ENCODE measurements around the gene R3HDM4.
A peak's percentile ranks its signal among the peaks of the same experiment; 100 is the strongest.
"Not testable (repeated sequence)": the region's sequence is repeated elsewhere in the genome, so short reads cannot be mapped to it uniquely, and the experiment has no call there.

The R3HDM4 gene

GRCh38 chr19:911197-912033 is 1.6 kb downstream of the R3HDM4 start:
- no peak for DNase-seq

GRCh38 chr19:907183-907853 is 5.7 kb downstream of the R3HDM4 start:
- no peak for DNase-seq

GRCh38 chr19:906480-906879 is 6.5 kb downstream of the R3HDM4 start:
- no peak for DNase-seq

GRCh38 chr19:904545-904944 is 8.5 kb downstream of the R3HDM4 start:
- no peak for DNase-seq

GRCh38 chr19:903266-903797 is 9.7 kb downstream of the R3HDM4 start:
- DNase-seq = no peak

GRCh38 chr19:902446-903226 is 10.4 kb downstream of the R3HDM4 start:
- DNase-seq = no peak

GRCh38 chr19:902093-902370 is 11.0 kb downstream of the R3HDM4 start:
- no peak for DNase-seq

- no peak for DNase-seq
Observed at GRCh38 chr19:901216-902092, 11.6 kb downstream of the R3HDM4 start.

- DNase-seq = no peak
Observed at GRCh38 chr19:900302-901111, 12.5 kb downstream of the R3HDM4 start.

GRCh38 chr19:900043-900301 is 13.0 kb downstream of the R3HDM4 start:
- no peak for DNase-seq

GRCh38 chr19:899336-900042 is 13.5 kb downstream of the R3HDM4 start:
- no peak for DNase-seq

- no peak for DNase-seq
Observed at GRCh38 chr19:898663-899062, 14.4 kb downstream of the R3HDM4 start.

GRCh38 chr19:897442-898039 is 15.5 kb downstream of the R3HDM4 start:
- no peak for DNase-seq

- no peak for DNase-seq
Observed at GRCh38 chr19:896999-897398, 16.0 kb downstream of the R3HDM4 start.

- DNase-seq = no peak
Observed at GRCh38 chr19:896434-896833, 16.6 kb downstream of the R3HDM4 start.

GRCh38 chr19:892894-893689 is 19.9 kb downstream of the R3HDM4 start, which contains the start of the genes MED16 and RNU6-9:
MED16 (minus strand) TSS chr19:893187; CDS start chr19:891131, 2,056 bp downstream.
RNU6-9 (plus strand) TSS chr19:893484.
- DNase-seq = peak; percentile 71

GRCh38 chr19:892243-892893 is 20.7 kb downstream of the R3HDM4 start:
- DNase-seq = no peak

GRCh38 chr19:891421-892200 is 21.4 kb downstream of the R3HDM4 start:
- not testable (repeated sequence) for DNase-seq
